ENCODE data around the gene GRIN2A.

Gene GRIN2A

GRCh38 chr16:10206865-10207264 lies 24.6 kb upstream of the GRIN2A start:
- TF ChIP-seq TOX (CRISPR knock-in tag; IDR thresholded peaks at IDR 0.05; ENCODE audit: borderline replicate concordance): no peak
- TF ChIP-seq POU6F1 (CRISPR knock-in tag; IDR thresholded peaks at IDR 0.05; ENCODE audit: borderline replicate concordance, low read depth): no peak
- no peak for TF ChIP-seq ZC3H10 (CRISPR knock-in tag; IDR thresholded peaks at IDR 0.05)
- no peak for TF ChIP-seq BACH2 (CRISPR knock-in tag; IDR thresholded peaks at IDR 0.05; ENCODE audit: borderline replicate concordance)
- no peak for TF ChIP-seq CREB5 (CRISPR knock-in tag; IDR thresholded peaks at IDR 0.05; ENCODE audit: low read depth)
- no peak for TF ChIP-seq ARNTL (CRISPR knock-in tag; IDR thresholded peaks at IDR 0.05; ENCODE audit: borderline replicate concordance, low read depth)
- no peak for TF ChIP-seq ZNF70 (CRISPR knock-in tag; IDR thresholded peaks at IDR 0.05)
- no peak for TF ChIP-seq ESRRG (CRISPR knock-in tag; IDR thresholded peaks at IDR 0.05)
- TF ChIP-seq PPARA (CRISPR knock-in tag; IDR thresholded peaks at IDR 0.05; ENCODE audit: borderline replicate concordance): no peak
- no peak for TF ChIP-seq ZNF565 (CRISPR knock-in tag; conservative IDR thresholded peaks at IDR 0.05; ENCODE audit: low read depth)
- no peak for TF ChIP-seq PATZ1 (CRISPR knock-in tag; IDR thresholded peaks at IDR 0.05; ENCODE audit: borderline replicate concordance)
- no peak for TF ChIP-seq SNAI2 (CRISPR knock-in tag; IDR thresholded peaks at IDR 0.05)
- no peak for TF ChIP-seq ISL1 (CRISPR knock-in tag; IDR thresholded peaks at IDR 0.05)
- TF ChIP-seq CSDC2 (CRISPR knock-in tag; IDR thresholded peaks at IDR 0.05): no peak
- ATAC-seq: no peak

GRCh38 chr16:10206215-10206614 lies 24.0 kb upstream of the GRIN2A start:
- no peak for ATAC-seq
- TF ChIP-seq ESRRG (CRISPR knock-in tag; IDR thresholded peaks at IDR 0.05): no peak
- no peak for TF ChIP-seq TOX (CRISPR knock-in tag; IDR thresholded peaks at IDR 0.05; ENCODE audit: borderline replicate concordance)
- no peak for TF ChIP-seq PATZ1 (CRISPR knock-in tag; IDR thresholded peaks at IDR 0.05; ENCODE audit: borderline replicate concordance)
- no peak for TF ChIP-seq ARNTL (CRISPR knock-in tag; IDR thresholded peaks at IDR 0.05; ENCODE audit: borderline replicate concordance, low read depth)
- no peak for TF ChIP-seq SNAI2 (CRISPR knock-in tag; IDR thresholded peaks at IDR 0.05)
- TF ChIP-seq ZFP3 (CRISPR knock-in tag; IDR thresholded peaks at IDR 0.05): no peak
- no peak for TF ChIP-seq ISL1 (CRISPR knock-in tag; IDR thresholded peaks at IDR 0.05)
- TF ChIP-seq ZNF8 (CRISPR knock-in tag; IDR thresholded peaks at IDR 0.05): no peak
- TF ChIP-seq PPARA (CRISPR knock-in tag; IDR thresholded peaks at IDR 0.05; ENCODE audit: borderline replicate concordance): no peak
- no peak for TF ChIP-seq TSHZ2 (CRISPR knock-in tag; IDR thresholded peaks at IDR 0.05)

GRCh38 chr16:10205688-10206087 lies 23.5 kb upstream of the GRIN2A start:
- no peak for ATAC-seq
- no peak for TF ChIP-seq CSRNP3 (CRISPR knock-in tag; IDR thresholded peaks at IDR 0.05)
- no peak for TF ChIP-seq ZFP3 (CRISPR knock-in tag; IDR thresholded peaks at IDR 0.05)

All from SK-N-SH treated with all-trans-retinoic acid at 6 μM for 48 hours (cell line).